Stimulated activated CD4-positive, alpha-beta T cell treated with anti-CD3 and anti-CD28 coated beads, Interleukin-15, amount 100 ng/mL, for 1 hour (primary cell): ENCODE results near the gene MAPK14.

Experiments used
- DNase-seq, 2 donors: peaks; one replicate each; pipeline ENCODE4 v3.0.0-alpha.2; 2020; ENCODE audit warnings: low read depth in 1 of 2, low spot score in 1 of 2

MAPK14 gene

GRCh38 chr6:36133912-36134311, 106.3 kb downstream of the MAPK14 start:
- DNase-seq: no peak

- DNase-seq: no peak
These were observed 107.6 kb downstream of the MAPK14 start for GRCh38 chr6:36135053-36135731.

GRCh38 chr6:36136034-36136433, 108.4 kb downstream of the MAPK14 start:
- DNase-seq: no peak

- no peak for DNase-seq
These were observed 108.9 kb downstream of the MAPK14 start for GRCh38 chr6:36136551-36136950.

- no peak for DNase-seq
These were observed 111.1 kb downstream of the MAPK14 start for GRCh38 chr6:36138667-36139066.

GRCh38 chr6:36139431-36139830, 111.8 kb downstream of the MAPK14 start:
- no peak for DNase-seq

- DNase-seq: no peak
These were observed 112.5 kb downstream of the MAPK14 start for GRCh38 chr6:36139991-36140710.

- no peak for DNase-seq
These were observed 113.5 kb downstream of the MAPK14 start for GRCh38 chr6:36141091-36141490.

GRCh38 chr6:36141961-36142360, 114.4 kb downstream of the MAPK14 start:
- DNase-seq: no peak

- no peak for DNase-seq
These were observed 115.6 kb downstream of the MAPK14 start for GRCh38 chr6:36142971-36143838.

- no peak for DNase-seq
These were observed 117.9 kb downstream of the MAPK14 start for GRCh38 chr6:36145495-36145894.

GRCh38 chr6:36147294-36147693, 119.7 kb downstream of the MAPK14 start:
- no peak for DNase-seq

GRCh38 chr6:36149476-36149875, 121.9 kb downstream of the MAPK14 start:
- no peak for DNase-seq

GRCh38 chr6:36150283-36150682, 122.7 kb downstream of the MAPK14 start:
- no peak for DNase-seq

GRCh38 chr6:36154286-36154685, 126.7 kb downstream of the MAPK14 start:
- no peak for DNase-seq

- DNase-seq: no peak
These were observed 128.1 kb downstream of the MAPK14 start for GRCh38 chr6:36155662-36156061.

- no peak for DNase-seq
These were observed 132.6 kb downstream of the MAPK14 start for GRCh38 chr6:36160147-36160760.
